Hepatocyte (in vitro differentiated cells): ENCODE data around the gene SH3BP4. TPM values are rescaled to one million over a fixed set of nuclear protein-coding genes. Genes with fewer than 3 reads are reported as not detected.

ENCODE experiments used
- DNase-seq: peaks from one replicate; pipeline ENCODE4 v3.0.0-alpha.2; 2016; ENCODE audit warnings: low spot score
- H2AFZ ChIP-seq: fragments of 200-600 bp; sonication (generic); 2 replicates; pipeline ENCODE4 v1.6.0; 2016; ENCODE audit warnings: antibody characterized with exemption, mild to moderate bottlenecking
- H3K27ac ChIP-seq: fragments of 200-600 bp; sonication (generic); 2 replicates; pipeline ENCODE4 v1.5.1; 2016; ENCODE audit warnings: mild to moderate bottlenecking
- H3K27me3 ChIP-seq: fragments of 200-600 bp; sonication (generic); 2 replicates; pipeline ENCODE4 v1.6.1; 2016
- H3K36me3 ChIP-seq: fragments of 200-600 bp; sonication (generic); replicated peaks from 2 replicates; pipeline ENCODE4 v1.5.1; 2016; ENCODE audit warnings: low read depth; ENCODE audit not compliant: insufficient read depth
- H3K4me1 ChIP-seq: fragments of 200-600 bp; sonication (generic); 2 replicates; pipeline ENCODE4 v1.5.1; 2016; ENCODE audit warnings: mild to moderate bottlenecking, moderate library complexity; ENCODE audit not compliant: insufficient read depth
- H3K4me2 ChIP-seq: fragments of 200-600 bp; sonication (generic); 2 replicates; pipeline ENCODE4 v1.6.0; 2016
- H3K4me3 ChIP-seq: fragments of 200-600 bp; sonication (generic); 2 replicates; pipeline ENCODE4 v1.5.1; 2016; ENCODE audit warnings: mild to moderate bottlenecking
- H3K79me2 ChIP-seq: fragments of 200-600 bp; sonication (generic); 2 replicates; pipeline ENCODE4 v1.6.0; 2017; ENCODE audit warnings: mild to moderate bottlenecking
- H3K9me2 ChIP-seq: fragments of 200-600 bp; sonication (generic); replicated peaks from 2 replicates; pipeline ENCODE4 v1.6.0; 2017; ENCODE audit warnings: mild to moderate bottlenecking; ENCODE audit not compliant: insufficient read depth
- H3K9me3 ChIP-seq: fragments of 200-600 bp; sonication (generic); 2 replicates; pipeline ENCODE4 v1.5.1; 2016; ENCODE audit warnings: low read depth, mild to moderate bottlenecking
- H4K20me1 ChIP-seq: fragments of 200-600 bp; sonication (generic); 2 replicates; pipeline ENCODE4 v1.6.0; 2016; ENCODE audit warnings: mild to moderate bottlenecking; ENCODE audit not compliant: insufficient read depth, poor library complexity, severe bottlenecking
- EZH2 ChIP-seq: fragments of 200-600 bp; sonication (generic); IDR thresholded peaks from 2 replicates; pipeline ENCODE4 v1.6.1; 2016; ENCODE audit warnings: antibody characterized with exemption, mild to moderate bottlenecking, borderline replicate concordance
- EZH2phosphoT487 ChIP-seq: fragments of 200-600 bp; sonication (generic); IDR thresholded peaks from one replicate; pipeline ENCODE4 v1.6.1; 2018; ENCODE audit warnings: antibody characterized with exemption, mild to moderate bottlenecking, low read depth, moderate library complexity; ENCODE audit not compliant: unreplicated experiment, severe bottlenecking
- WGBS: methylation state at CpG from one replicate; pipeline ENCODE4 v1.1.6; 2016; ENCODE audit warnings: low lambda C conversion rate; ENCODE audit errors: missing lambda C conversion rate; 5-methylcytosine and 5-hydroxymethylcytosine counted together
- polyA plus RNA-seq: library from polyadenylated mRNA; unstranded; fragments of >200 nt; fragmentation: Nextera tagmentation; extraction: Ambion mirVana; gene quantifications from 2 replicates; pipeline ENCODE4 v1.2.1, GENCODE V29; 2016
- total RNA-seq: library from RNA; depleted of rRNA; stranded (reverse); fragments of >200 nt; gene quantifications from 2 replicates; pipeline ENCODE4 v1.2.3, GENCODE V29; 2014
- TF ChIP-seq, protein P1 (sequence below): fragments of 200-600 bp; sonication (generic); IDR thresholded peaks from 2 replicates; pipeline ENCODE4 v1.5.1; 2016; ENCODE audit warnings: antibody characterized with exemption, mild to moderate bottlenecking; ENCODE audit not compliant: poor library complexity

SH3BP4 gene
- total and polyA plus RNA-seq, 2 experiments from 2014 or later = 23.3 to 32.0 TPM

GRCh38 chr2:234910186-234910679 is 41.6 kb upstream of the SH3BP4 start:
- Histone ChIP-seq H3K27me3 (no peaks in the 10 kb centered on the region), H3K27ac (no peak overlapping the region), H3K9me3 (no peaks in the 10 kb centered on the region), H4K20me1 (no peaks in the 10 kb centered on the region), H3K79me2 (no peaks in the 10 kb centered on the region), H2AFZ (no peak overlapping the region), H3K4me1 (peaks cover 10% of the 10 kb centered on the region), H3K36me3 (no peaks in the 10 kb centered on the region), H3K9me2 (no peaks in the 10 kb centered on the region), H3K4me3 (no peak overlapping the region), H3K4me2 (no peak overlapping the region)
- 74% methylated on average over 3 of the region's 3 CpGs for WGBS
- DNase-seq = no peak
- TF ChIP-seq, protein P1, sequence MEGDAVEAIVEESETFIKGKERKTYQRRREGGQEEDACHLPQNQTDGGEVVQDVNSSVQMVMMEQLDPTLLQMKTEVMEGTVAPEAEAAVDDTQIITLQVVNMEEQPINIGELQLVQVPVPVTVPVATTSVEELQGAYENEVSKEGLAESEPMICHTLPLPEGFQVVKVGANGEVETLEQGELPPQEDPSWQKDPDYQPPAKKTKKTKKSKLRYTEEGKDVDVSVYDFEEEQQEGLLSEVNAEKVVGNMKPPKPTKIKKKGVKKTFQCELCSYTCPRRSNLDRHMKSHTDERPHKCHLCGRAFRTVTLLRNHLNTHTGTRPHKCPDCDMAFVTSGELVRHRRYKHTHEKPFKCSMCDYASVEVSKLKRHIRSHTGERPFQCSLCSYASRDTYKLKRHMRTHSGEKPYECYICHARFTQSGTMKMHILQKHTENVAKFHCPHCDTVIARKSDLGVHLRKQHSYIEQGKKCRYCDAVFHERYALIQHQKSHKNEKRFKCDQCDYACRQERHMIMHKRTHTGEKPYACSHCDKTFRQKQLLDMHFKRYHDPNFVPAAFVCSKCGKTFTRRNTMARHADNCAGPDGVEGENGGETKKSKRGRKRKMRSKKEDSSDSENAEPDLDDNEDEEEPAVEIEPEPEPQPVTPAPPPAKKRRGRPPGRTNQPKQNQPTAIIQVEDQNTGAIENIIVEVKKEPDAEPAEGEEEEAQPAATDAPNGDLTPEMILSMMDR = no peak
- no peak for TF ChIP-seq EZH2
- TF ChIP-seq EZH2phosphoT487 = no peak

DNA sequence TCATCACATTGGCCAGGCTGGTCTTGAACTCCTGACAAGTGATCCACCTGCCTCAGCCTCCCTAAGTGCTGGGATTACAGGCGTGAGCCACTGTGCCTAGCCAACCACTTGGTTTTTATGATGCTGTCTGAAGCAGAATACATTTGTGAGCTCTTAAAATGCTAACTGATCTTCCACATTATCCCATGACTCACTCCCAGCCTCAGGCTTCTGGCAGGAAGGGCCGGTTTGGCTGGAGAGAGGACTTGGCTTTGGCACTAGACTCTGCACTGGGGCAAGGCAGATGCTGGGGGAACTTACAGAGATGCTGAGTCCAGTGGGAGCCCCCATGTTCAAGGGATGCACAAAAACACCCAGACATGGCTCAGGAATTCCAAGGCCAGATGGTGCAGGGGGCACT is 40.5 kb upstream of the SH3BP4 start:
- WGBS = 76% methylated on average over 2 of the region's 2 CpGs

GRCh38 chr2:234912437-234912836 is 39.4 kb upstream of the SH3BP4 start:
- no peaks in the 10 kb centered on the region for H3K9me3 ChIP-seq
- peaks cover 13% of the 10 kb centered on the region for H3K4me1 ChIP-seq
- H3K27me3 ChIP-seq = no peaks in the 10 kb centered on the region
- no peaks in the 10 kb centered on the region for H3K9me2 ChIP-seq
- H3K27ac ChIP-seq = no peak overlapping the region
- H3K4me2 ChIP-seq = no peak overlapping the region
- H4K20me1 ChIP-seq = no peaks in the 10 kb centered on the region
- no peak overlapping the region for H2AFZ ChIP-seq
- no peak overlapping the region for H3K4me3 ChIP-seq
- 62% methylated on average over 3 of the region's 3 CpGs for WGBS
- no peaks in the 10 kb centered on the region for H3K79me2 ChIP-seq
- TF ChIP-seq EZH2 = no peak
- no peak for TF ChIP-seq EZH2phosphoT487
- DNase-seq = no peak
- no peaks in the 10 kb centered on the region for H3K36me3 ChIP-seq

More for the DNA sequence above, 40.5 kb upstream of the SH3BP4 start:
- Histone ChIP-seq H3K36me3 (no peaks in the 10 kb centered on the region), H3K9me3 (no peaks in the 10 kb centered on the region), H2AFZ (no peak overlapping the region), H3K27me3 (no peaks in the 10 kb centered on the region), H3K27ac (no peak overlapping the region), H3K79me2 (no peaks in the 10 kb centered on the region), H3K4me2 (no peak overlapping the region), H3K4me1 (peaks cover 10% of the 10 kb centered on the region), H3K4me3 (no peak overlapping the region), H4K20me1 (no peaks in the 10 kb centered on the region), H3K9me2 (no peaks in the 10 kb centered on the region)
- TF ChIP-seq EZH2phosphoT487 (no peak), EZH2 (no peak)
- TF ChIP-seq, protein P1 = no peak
- no peak for DNase-seq

GRCh38 chr2:234913208-234913626 is 38.6 kb upstream of the SH3BP4 start:
- 29% methylated on average over 5 of the region's 5 CpGs for WGBS
- Histone ChIP-seq H3K9me2 (no peaks in the 10 kb centered on the region), H3K4me1 (peaks cover 20% of the 10 kb centered on the region), H3K9me3 (no peaks in the 10 kb centered on the region), H3K27me3 (no peaks in the 10 kb centered on the region), H3K4me2 (peak overlapping the region; percentile 7), H3K4me3 (no peak overlapping the region), H3K36me3 (no peaks in the 10 kb centered on the region), H4K20me1 (no peaks in the 10 kb centered on the region), H3K79me2 (no peaks in the 10 kb centered on the region), H2AFZ (no peak overlapping the region), H3K27ac (no peak overlapping the region)
- peak; percentile 22 for DNase-seq
- TF ChIP-seq EZH2phosphoT487 = no peak
- TF ChIP-seq, protein P1 = no peak
- TF ChIP-seq EZH2 = no peak
